Ishikawa (cell line): ENCODE measurements around the gene TOR1A.

Experiments
- EP300 ChIP-seq: IDR thresholded peaks from 2 replicates; pipeline ENCODE4 v1.6.1; 2012; ENCODE audit warnings: borderline replicate concordance
- NFIC ChIP-seq: IDR thresholded peaks from 2 replicates; pipeline ENCODE4 v1.6.1; 2012
- TF ChIP-seq, protein P1 (sequence below): IDR thresholded peaks from 2 replicates; pipeline ENCODE4 v1.6.1; 2012; ENCODE audit warnings: low read depth, mild to moderate bottlenecking

DNA sequence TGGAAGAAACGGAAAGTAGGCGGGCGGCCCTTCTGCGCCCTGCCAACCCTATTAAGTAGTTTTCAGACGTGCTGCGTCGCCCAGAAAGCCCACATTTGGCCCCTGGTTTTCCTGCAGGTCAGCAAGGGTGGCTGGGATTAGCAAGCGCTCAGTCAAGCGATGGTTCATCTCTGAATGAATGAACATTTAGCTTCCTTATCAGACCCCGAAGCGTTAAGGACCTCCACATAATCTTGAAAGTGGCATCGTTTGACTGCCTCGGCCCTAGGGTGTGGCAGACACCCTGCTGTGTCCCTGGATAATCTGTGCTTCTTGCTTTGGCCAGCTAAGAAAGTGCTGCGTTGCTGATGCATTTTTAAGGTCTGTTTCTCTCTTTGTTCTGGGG, 20.3 kb downstream of the TOR1A start:
- TF ChIP-seq, protein P1, sequence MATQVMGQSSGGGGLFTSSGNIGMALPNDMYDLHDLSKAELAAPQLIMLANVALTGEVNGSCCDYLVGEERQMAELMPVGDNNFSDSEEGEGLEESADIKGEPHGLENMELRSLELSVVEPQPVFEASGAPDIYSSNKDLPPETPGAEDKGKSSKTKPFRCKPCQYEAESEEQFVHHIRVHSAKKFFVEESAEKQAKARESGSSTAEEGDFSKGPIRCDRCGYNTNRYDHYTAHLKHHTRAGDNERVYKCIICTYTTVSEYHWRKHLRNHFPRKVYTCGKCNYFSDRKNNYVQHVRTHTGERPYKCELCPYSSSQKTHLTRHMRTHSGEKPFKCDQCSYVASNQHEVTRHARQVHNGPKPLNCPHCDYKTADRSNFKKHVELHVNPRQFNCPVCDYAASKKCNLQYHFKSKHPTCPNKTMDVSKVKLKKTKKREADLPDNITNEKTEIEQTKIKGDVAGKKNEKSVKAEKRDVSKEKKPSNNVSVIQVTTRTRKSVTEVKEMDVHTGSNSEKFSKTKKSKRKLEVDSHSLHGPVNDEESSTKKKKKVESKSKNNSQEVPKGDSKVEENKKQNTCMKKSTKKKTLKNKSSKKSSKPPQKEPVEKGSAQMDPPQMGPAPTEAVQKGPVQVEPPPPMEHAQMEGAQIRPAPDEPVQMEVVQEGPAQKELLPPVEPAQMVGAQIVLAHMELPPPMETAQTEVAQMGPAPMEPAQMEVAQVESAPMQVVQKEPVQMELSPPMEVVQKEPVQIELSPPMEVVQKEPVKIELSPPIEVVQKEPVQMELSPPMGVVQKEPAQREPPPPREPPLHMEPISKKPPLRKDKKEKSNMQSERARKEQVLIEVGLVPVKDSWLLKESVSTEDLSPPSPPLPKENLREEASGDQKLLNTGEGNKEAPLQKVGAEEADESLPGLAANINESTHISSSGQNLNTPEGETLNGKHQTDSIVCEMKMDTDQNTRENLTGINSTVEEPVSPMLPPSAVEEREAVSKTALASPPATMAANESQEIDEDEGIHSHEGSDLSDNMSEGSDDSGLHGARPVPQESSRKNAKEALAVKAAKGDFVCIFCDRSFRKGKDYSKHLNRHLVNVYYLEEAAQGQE, result no peak
- TF ChIP-seq NFIC (no peak), EP300 (no peak)
